Neural cell (in vitro differentiated cells): Measurements from ENCODE around the gene TCN2. TPM values are rescaled to one million over a fixed set of nuclear protein-coding genes. Genes with fewer than 3 reads are reported as not detected.

Experiments
- H2AFZ ChIP-seq: fragments of 200-600, 300-800 bp; sonication (generic), shearing (Covaris generic); 2 replicates; pipeline ENCODE4 v1.6.0; 2014; ENCODE audit warnings: low read depth, mild to moderate bottlenecking, antibody characterized with exemption, low read length, moderate library complexity
- H3F3A ChIP-seq: fragments of 200-600 bp; shearing (Covaris generic); 2 replicates; pipeline ENCODE4 v1.6.1; 2016; ENCODE audit warnings: mild to moderate bottlenecking, moderate library complexity, mixed read lengths, antibody characterized with exemption, low read length; ENCODE audit not compliant: insufficient read depth, poor library complexity, severe bottlenecking
- H3K27ac ChIP-seq: fragments of 200-600, 300-800 bp; sonication (generic), shearing (Covaris generic); 2 replicates; pipeline ENCODE4 v1.5.1; 2014; ENCODE audit warnings: mild to moderate bottlenecking, low read length, moderate library complexity
- H3K27me3 ChIP-seq: fragments of 300-800, 200-600 bp; sonication (generic), shearing (Covaris generic); 2 replicates; pipeline ENCODE4 v1.6.0; 2014; ENCODE audit warnings: mild to moderate bottlenecking, low read depth, low read length, moderate library complexity; ENCODE audit not compliant: insufficient read depth
- H3K36me3 ChIP-seq: fragments of 300-800, 200-600 bp; sonication (generic), shearing (Covaris generic); 2 replicates; pipeline ENCODE4 v1.5.1; 2014; ENCODE audit warnings: mild to moderate bottlenecking, antibody characterized with exemption, low read length, moderate library complexity; ENCODE audit not compliant: insufficient read depth
- H3K4me2 ChIP-seq: fragments of 300-800, 200-600 bp; sonication (generic), shearing (Covaris generic); 2 replicates; pipeline ENCODE4 v1.6.0; 2014; ENCODE audit warnings: mild to moderate bottlenecking, low read length
- H3K4me3 ChIP-seq: fragments of 300-800, 200-600 bp; sonication (generic), shearing (Covaris generic); 2 replicates; pipeline ENCODE4 v1.5.1; 2014; ENCODE audit warnings: mild to moderate bottlenecking, low read length, moderate library complexity
- H3K79me2 ChIP-seq: fragments of 200-600 bp; shearing (Covaris generic); replicated peaks from 2 replicates; pipeline ENCODE4 v1.6.0; 2014; ENCODE audit warnings: mild to moderate bottlenecking, low read length, moderate library complexity; ENCODE audit not compliant: insufficient read depth
- H3K9ac ChIP-seq: fragments of 300-800, 200-600 bp; sonication (generic), shearing (Covaris generic); 2 replicates; pipeline ENCODE4 v1.6.1; 2016; ENCODE audit warnings: mild to moderate bottlenecking, low read length, mixed read lengths
- H3K9me2 ChIP-seq: fragments of 200-600 bp; shearing (Covaris generic); 2 replicates; pipeline ENCODE4 v1.6.1; 2016; ENCODE audit warnings: mild to moderate bottlenecking, low read length, mixed read lengths; ENCODE audit not compliant: insufficient read depth
- H3K9me3 ChIP-seq: fragments of 200-600, 300-800 bp; sonication (generic), shearing (Covaris generic); 2 replicates; pipeline ENCODE4 v1.6.1; 2016; ENCODE audit warnings: mild to moderate bottlenecking, mixed run types, low read length, moderate library complexity, mixed read lengths
- H4K20me1 ChIP-seq: fragments of 200-600 bp; shearing (Covaris generic); 2 replicates; pipeline ENCODE4 v1.6.1; 2016; ENCODE audit warnings: mild to moderate bottlenecking, mixed run types; ENCODE audit not compliant: insufficient read depth
- CTCF ChIP-seq: fragments of 450-650 bp; IDR thresholded peaks from 2 replicates; pipeline ENCODE4 v1.5.1; 2014; ENCODE audit warnings: antibody characterized with exemption, mild to moderate bottlenecking, moderate library complexity; ENCODE audit not compliant: poor library complexity, severe bottlenecking
- EP300 ChIP-seq: fragments of 450-650 bp; conservative IDR thresholded peaks from 2 replicates; pipeline ENCODE4 v1.6.1; 2014; ENCODE audit warnings: antibody characterized with exemption, mild to moderate bottlenecking, moderate library complexity; ENCODE audit not compliant: poor library complexity, severe bottlenecking
- EZH2 ChIP-seq: fragments of 200-600, 300-800 bp; shearing (Covaris generic), sonication (generic); IDR thresholded peaks from 2 replicates; pipeline ENCODE4 v1.6.1; 2014; ENCODE audit warnings: antibody characterized with exemption, low read length, borderline replicate concordance, mild to moderate bottlenecking; ENCODE audit not compliant: insufficient read depth, poor library complexity, severe bottlenecking
- MXI1 ChIP-seq: fragments of 450-650 bp; conservative IDR thresholded peaks from 2 replicates; pipeline ENCODE4 v1.6.1; 2014; ENCODE audit warnings: antibody characterized with exemption, mild to moderate bottlenecking; ENCODE audit not compliant: poor library complexity, severe bottlenecking
- POLR2AphosphoS5 ChIP-seq: IDR thresholded peaks from 2 replicates; pipeline ENCODE4 v1.6.1; 2012
- RAD21 ChIP-seq: fragments of 450-650 bp; conservative IDR thresholded peaks from 2 replicates; pipeline ENCODE4 v1.6.1; 2014; ENCODE audit warnings: antibody characterized with exemption, mild to moderate bottlenecking, moderate library complexity
- SMC3 ChIP-seq: fragments of 450-650 bp; conservative IDR thresholded peaks from 2 replicates; pipeline ENCODE4 v1.6.1; 2014; ENCODE audit warnings: antibody characterized with exemption, mild to moderate bottlenecking, moderate library complexity; ENCODE audit not compliant: poor library complexity
- TAF1 ChIP-seq: IDR thresholded peaks from 2 replicates; pipeline ENCODE4 v1.6.1; 2012; ENCODE audit warnings: low read depth
- polyA plus RNA-seq: library from polyadenylated mRNA; depleted of rRNA; stranded (reverse); fragments of >200 nt; gene quantifications from 2 replicates; pipeline ENCODE4 v1.2.3, GENCODE V29; 2014
- TF ChIP-seq, protein P1 (sequence below): IDR thresholded peaks from 2 replicates; pipeline ENCODE4 v1.6.1; 2012; ENCODE audit warnings: borderline replicate concordance

TCN2 gene
- polyA plus RNA-seq, 1 donor from 2014 or later, result 13.0 TPM

DNA sequence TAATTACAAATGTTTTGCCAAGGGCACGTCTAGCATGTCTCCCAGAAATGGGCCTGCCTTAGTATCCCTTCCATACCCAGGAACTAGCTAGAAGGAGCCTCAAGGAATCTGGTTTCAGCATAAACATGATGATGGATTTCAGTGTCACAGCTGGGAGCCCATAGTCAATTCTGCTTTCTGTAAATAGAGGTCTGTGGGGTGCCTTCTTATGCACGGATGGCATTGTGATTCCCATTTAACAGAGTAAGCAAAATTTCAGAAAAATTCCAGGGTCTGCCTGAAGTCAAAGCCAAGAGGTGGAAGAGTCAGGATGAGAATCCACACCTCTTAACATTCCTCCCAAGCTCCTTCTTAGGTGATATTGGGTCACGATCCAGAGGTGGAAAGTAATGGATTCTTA is 48.6 kb downstream of the TCN2 start:
- Histone ChIP-seq H3K9me3 (no peaks in the 10 kb centered on the region), H3K4me3 (no peak overlapping the region), H3K27ac (no peak overlapping the region), H2AFZ (no peak overlapping the region), H3K4me2 (no peak overlapping the region), H3K9ac (no peak overlapping the region), H3K27me3 (no peaks in the 10 kb centered on the region), H3K36me3 (no peaks in the 10 kb centered on the region), H3K9me2 (no peaks in the 10 kb centered on the region), H3F3A (no peaks in the 10 kb centered on the region), H3K79me2 (no peaks in the 10 kb centered on the region), H4K20me1 (no peaks in the 10 kb centered on the region)
- TF ChIP-seq RAD21 (no peak), MXI1 (no peak), POLR2AphosphoS5 (no peak), EP300 (no peak), CTCF (no peak), TAF1 (no peak), SMC3 (no peak)

DNA sequence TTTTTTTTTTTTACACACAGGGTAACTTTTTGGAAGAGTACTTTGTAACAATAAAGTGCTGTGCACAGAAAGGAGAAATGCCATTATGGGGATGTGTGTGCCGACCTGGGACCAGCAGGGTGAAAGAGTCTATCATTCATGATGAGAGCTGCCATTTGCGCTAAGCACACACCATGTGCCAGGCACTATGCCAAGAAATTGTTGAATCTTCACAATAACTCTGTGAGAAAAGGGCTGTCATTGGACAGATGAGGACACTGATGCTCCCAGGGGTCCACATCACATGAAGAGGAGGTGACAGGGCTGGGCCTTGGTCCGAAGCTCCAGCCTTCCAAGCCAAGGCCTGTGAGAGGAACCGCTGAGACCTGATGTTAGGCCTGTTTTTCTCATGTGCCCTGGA is 55.1 kb downstream of the TCN2 start:
- H3K27me3 ChIP-seq, result no peaks in the 10 kb centered on the region
- H3K9ac ChIP-seq, result no peak overlapping the region
- no peaks in the 10 kb centered on the region for H3K9me3 ChIP-seq
- no peak overlapping the region for H3K4me2 ChIP-seq
- H3K79me2 ChIP-seq, result peaks cover 7% of the 10 kb centered on the region
- no peak for TF ChIP-seq TAF1
- no peak for TF ChIP-seq POLR2AphosphoS5
- TF ChIP-seq, protein P1, sequence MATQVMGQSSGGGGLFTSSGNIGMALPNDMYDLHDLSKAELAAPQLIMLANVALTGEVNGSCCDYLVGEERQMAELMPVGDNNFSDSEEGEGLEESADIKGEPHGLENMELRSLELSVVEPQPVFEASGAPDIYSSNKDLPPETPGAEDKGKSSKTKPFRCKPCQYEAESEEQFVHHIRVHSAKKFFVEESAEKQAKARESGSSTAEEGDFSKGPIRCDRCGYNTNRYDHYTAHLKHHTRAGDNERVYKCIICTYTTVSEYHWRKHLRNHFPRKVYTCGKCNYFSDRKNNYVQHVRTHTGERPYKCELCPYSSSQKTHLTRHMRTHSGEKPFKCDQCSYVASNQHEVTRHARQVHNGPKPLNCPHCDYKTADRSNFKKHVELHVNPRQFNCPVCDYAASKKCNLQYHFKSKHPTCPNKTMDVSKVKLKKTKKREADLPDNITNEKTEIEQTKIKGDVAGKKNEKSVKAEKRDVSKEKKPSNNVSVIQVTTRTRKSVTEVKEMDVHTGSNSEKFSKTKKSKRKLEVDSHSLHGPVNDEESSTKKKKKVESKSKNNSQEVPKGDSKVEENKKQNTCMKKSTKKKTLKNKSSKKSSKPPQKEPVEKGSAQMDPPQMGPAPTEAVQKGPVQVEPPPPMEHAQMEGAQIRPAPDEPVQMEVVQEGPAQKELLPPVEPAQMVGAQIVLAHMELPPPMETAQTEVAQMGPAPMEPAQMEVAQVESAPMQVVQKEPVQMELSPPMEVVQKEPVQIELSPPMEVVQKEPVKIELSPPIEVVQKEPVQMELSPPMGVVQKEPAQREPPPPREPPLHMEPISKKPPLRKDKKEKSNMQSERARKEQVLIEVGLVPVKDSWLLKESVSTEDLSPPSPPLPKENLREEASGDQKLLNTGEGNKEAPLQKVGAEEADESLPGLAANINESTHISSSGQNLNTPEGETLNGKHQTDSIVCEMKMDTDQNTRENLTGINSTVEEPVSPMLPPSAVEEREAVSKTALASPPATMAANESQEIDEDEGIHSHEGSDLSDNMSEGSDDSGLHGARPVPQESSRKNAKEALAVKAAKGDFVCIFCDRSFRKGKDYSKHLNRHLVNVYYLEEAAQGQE, result no peak
- no peak for TF ChIP-seq EZH2
- no peak for TF ChIP-seq MXI1
- no peak for TF ChIP-seq SMC3
- no peak for TF ChIP-seq CTCF
- TF ChIP-seq EP300, result no peak
- no peak for TF ChIP-seq RAD21
- H2AFZ ChIP-seq, result no peak overlapping the region
- no peaks in the 10 kb centered on the region for H3K9me2 ChIP-seq
- H3K36me3 ChIP-seq, result no peaks in the 10 kb centered on the region
- H3K27ac ChIP-seq, result no peak overlapping the region
- no peaks in the 10 kb centered on the region for H3F3A ChIP-seq
- no peaks in the 10 kb centered on the region for H4K20me1 ChIP-seq
- no peak overlapping the region for H3K4me3 ChIP-seq
